HepG2 (cell line): Measurements from ENCODE around the gene NFIC. TPM values are rescaled to one million over a fixed set of nuclear protein-coding genes. Genes with fewer than 3 reads are reported as not detected.

Experiments used
- AFF4 ChIP-seq: sonication (generic); formaldehyde crosslinking; IDR thresholded peaks from 2 replicates; pipeline ENCODE4 v1.4.0; 2020; ENCODE audit warnings: missing genetic modification reagents
- CAMTA2 ChIP-seq: sonication (generic); formaldehyde crosslinking; IDR thresholded peaks from 2 replicates; pipeline ENCODE4 v1.4.0; 2020; ENCODE audit warnings: mild to moderate bottlenecking, missing genetic modification reagents, borderline replicate concordance
- GATA4 ChIP-seq: sonication (generic); IDR thresholded peaks from 2 replicates; pipeline ENCODE4 v1.6.1; 2016; ENCODE audit warnings: antibody characterized with exemption, low read depth, borderline replicate concordance
- KLF12 ChIP-seq: sonication (generic); formaldehyde crosslinking; IDR thresholded peaks from 2 replicates; pipeline ENCODE4 v1.4.0; 2020; ENCODE audit warnings: missing genetic modification reagents, borderline replicate concordance
- MTA1 ChIP-seq: sonication (generic); formaldehyde crosslinking; IDR thresholded peaks from 2 replicates; pipeline ENCODE4 v1.4.0; 2020; ENCODE audit warnings: missing genetic modification reagents, mild to moderate bottlenecking, borderline replicate concordance
- NFAT5 ChIP-seq: sonication (generic); formaldehyde crosslinking; IDR thresholded peaks from 2 replicates; pipeline ENCODE4 v1.4.0; 2020; ENCODE audit warnings: missing genetic modification reagents
- TRIM24 ChIP-seq: sonication (generic); formaldehyde crosslinking; IDR thresholded peaks from 2 replicates; pipeline ENCODE4 v1.8.0; 2022; ENCODE audit warnings: mild to moderate bottlenecking, missing genetic modification reagents
- ZBED4 ChIP-seq: sonication (generic); formaldehyde crosslinking; IDR thresholded peaks from 2 replicates; pipeline ENCODE4 v1.4.0; 2020; ENCODE audit warnings: missing genetic modification reagents, borderline replicate concordance
- ZNF256 ChIP-seq: sonication (generic); formaldehyde crosslinking; conservative IDR thresholded peaks from 2 replicates; pipeline ENCODE4 v1.4.0; 2020; ENCODE audit warnings: missing genetic modification reagents
- ZNF615 ChIP-seq: sonication (generic); formaldehyde crosslinking; IDR thresholded peaks from 2 replicates; pipeline ENCODE4 v1.5.0; 2020; ENCODE audit warnings: mild to moderate bottlenecking, missing genetic modification reagents, borderline replicate concordance
- polyA plus RNA-seq, 8 experiments: library from polyadenylated mRNA; depleted of rRNA in 3 of 8; stranded (reverse) in 7 of 8; unstranded in 1 of 8; fragments of >200 nt; fragmentation: Illumina TruSeq in 4 of 8; extraction: Trizol in 4 of 8; gene quantifications; 2 replicates each; pipeline versions ENCODE4 v1.2.1 to v1.2.3, GENCODE V29; 2011 to 2016; ENCODE audit warnings: low read depth in 4 of 8, missing spikeins in 1 of 8, mixed read lengths in 1 of 8; ENCODE audit not compliant: insufficient read depth in 1 of 8
- total RNA-seq, 5 experiments: library from RNA; depleted of rRNA; stranded (reverse); fragments of >200 nt; fragmentation: Illumina TruSeq; extraction: Trizol; gene quantifications; 2 replicates each; pipeline ENCODE4 v1.2.3, GENCODE V29; 2016; ENCODE audit warnings: low read depth in 1 of 5

NFIC gene
- total and polyA plus RNA-seq, 2 of the 13 experiments (the other 11 are each of a cell fraction or from before 2014, with no cell fraction given) = 1.3 to 2.5 TPM

GRCh38 chr19:3500429-3501101 is 134.2 kb downstream of the NFIC start, which contains the start of gene DOHH (continued):
- TF ChIP-seq NFAT5 (CRISPR knock-in tag) (no peak), AFF4 (no peak), KLF12 (CRISPR knock-in tag) (0 out of 2 replicates have a peak, but pooled peaks have one; percentile 32), MTA1 (CRISPR knock-in tag) (0 out of 2 replicates have a peak, but pooled peaks have one; percentile 63), ZNF615 (CRISPR knock-in tag) (no peak), ZBED4 (CRISPR knock-in tag) (peak; percentile 29; the same call in 1 of the 2 replicates), CAMTA2 (CRISPR knock-in tag) (peak; percentile 48; the same call in 1 of the 2 replicates), ZNF256 (CRISPR knock-in tag) (no peak), GATA4 (0 out of 2 replicates have a peak, but pooled peaks have one; percentile 33), TRIM24 (CRISPR knock-in tag) (no peak)
